H1 (cell line): ENCODE results near the gene RBBP8. TPM values are rescaled to one million over a fixed set of nuclear protein-coding genes. Genes with fewer than 3 reads are reported as not detected.

Source experiments
- CTCF ChIA-PET: fragments of 300-600 bp; sonication (Branson Sonifier 250); formaldehyde crosslinking; loops from one replicate; lab custom pipeline; 2021; ENCODE audit not compliant: partially characterized antibody; lab: Charles Lee
- POLR2A ChIA-PET: fragments of 300-600 bp; sonication (Branson Sonifier 250); formaldehyde crosslinking; loops from one replicate; lab custom pipeline; 2021; ENCODE audit warnings: inconsistent platforms; ENCODE audit not compliant: partially characterized antibody; lab: Charles Lee
- DNase-seq, 2 experiments: peaks; one replicate each; pipeline versions ENCODE4 v3.0.0 to v3.0.0-alpha.2; 2010 to 2022; ENCODE audit warnings: low spot score in 2 of 2, low read depth in 1 of 2, mixed read lengths in 1 of 2
- FAIRE-seq: peaks from 2 replicates; lab custom pipeline; 2011; peaks lifted over from hg19 to GRCh38; lab: Jason Lieb, UNC
- H2AFZ ChIP-seq: 2 replicates; pipeline ENCODE4 v1.8.1; 2012; ENCODE audit warnings: low read length, inconsistent platforms
- H2AK5ac ChIP-seq: 2 replicates; pipeline ENCODE4 v1.6.1; 2013; ENCODE audit warnings: low read depth, low read length
- H2BK120ac ChIP-seq: replicated peaks from 2 replicates; pipeline ENCODE3; 2013; ENCODE audit warnings: low read depth, low read length, inconsistent platforms
- H2BK12ac ChIP-seq: 2 replicates; pipeline ENCODE4 v1.6.1; 2013; ENCODE audit warnings: low read depth, low read length
- H2BK15ac ChIP-seq: 2 replicates; pipeline ENCODE4 v1.6.1; 2013; ENCODE audit warnings: low read length
- H2BK20ac ChIP-seq: 2 replicates; pipeline ENCODE4 v1.6.1; 2013; ENCODE audit warnings: low read length
- H2BK5ac ChIP-seq: 2 replicates; pipeline ENCODE4 v1.6.1; 2013; ENCODE audit warnings: low read depth, low read length
- H3K14ac ChIP-seq: 2 replicates; pipeline ENCODE4 v1.6.1; 2013; ENCODE audit warnings: inconsistent platforms; ENCODE audit not compliant: insufficient read length
- H3K18ac ChIP-seq: 2 replicates; pipeline ENCODE4 v1.6.1; 2013; ENCODE audit warnings: low read length; ENCODE audit errors: extremely low read depth
- H3K23ac ChIP-seq: 2 replicates; pipeline ENCODE4 v1.6.1; 2013; ENCODE audit warnings: inconsistent platforms; ENCODE audit not compliant: insufficient read length
- H3K23me2 ChIP-seq: 2 replicates; pipeline ENCODE4 v1.6.1; 2013; ENCODE audit warnings: low read depth, low read length
- H3K27ac ChIP-seq: 2 replicates; pipeline ENCODE4 v1.6.1; 2011; ENCODE audit warnings: low read depth, low read length, inconsistent platforms
- H3K27me3 ChIP-seq, 4 experiments: replicated peaks in 1 of 4; 1 replicate in 1 of 4; 2 replicates in 3 of 4; pipeline versions ENCODE4 v1.6.1 to v1.8.1; 2011 to 2013; ENCODE audit warnings: low read length in 3 of 4, mild to moderate bottlenecking in 3 of 4, inconsistent platforms in 2 of 4, mixed read lengths in 2 of 4, moderate library complexity in 1 of 4; ENCODE audit not compliant: control insufficient read depth in 3 of 4, insufficient read depth in 3 of 4; ENCODE audit errors: extremely low read depth in 1 of 4
- H3K36me3 ChIP-seq, 4 experiments: 2 replicates each; pipeline versions ENCODE4 v1.6.1 to v1.8.1; 2011 to 2013; ENCODE audit warnings: mild to moderate bottlenecking in 4 of 4, low read length in 3 of 4, moderate library complexity in 2 of 4, control low read depth in 1 of 4, inconsistent platforms in 1 of 4; ENCODE audit not compliant: insufficient read depth in 4 of 4, control insufficient read depth in 2 of 4
- H3K4ac ChIP-seq: replicated peaks from 2 replicates; pipeline ENCODE3; 2013; ENCODE audit warnings: low read length, low read depth, mixed read lengths, inconsistent platforms; ENCODE audit not compliant: insufficient read length
- H3K4me1 ChIP-seq, 4 experiments: replicated peaks in 1 of 4; 1 replicate in 1 of 4; 2 replicates in 3 of 4; pipeline versions ENCODE4 v1.6.1 to v1.8.1; 2011 to 2013; ENCODE audit warnings: low read length in 3 of 4, inconsistent platforms in 2 of 4, mixed read lengths in 1 of 4; ENCODE audit not compliant: insufficient read depth in 4 of 4, control insufficient read depth in 3 of 4
- H3K4me2 ChIP-seq, 2 experiments: 2 replicates each; pipeline versions ENCODE4 v1.6.1 to v1.8.1; 2011 to 2013; ENCODE audit warnings: low read depth in 2 of 2, low read length in 2 of 2, control low read depth in 1 of 2, inconsistent platforms in 1 of 2, mild to moderate bottlenecking in 1 of 2; ENCODE audit not compliant: insufficient read depth in 1 of 2
- H3K4me3 ChIP-seq, 4 experiments: fragments of 200-600, 300-600 bp in 1 of 4; sonication (generic), shearing (Covaris generic), sonication (Bioruptor Twin) in 1 of 4; 2 replicates each; pipeline versions ENCODE4 v1.5.1 to v1.8.1; 2011 to 2016; ENCODE audit warnings: low read length in 4 of 4, low read depth in 3 of 4, control low read depth in 2 of 4, inconsistent platforms in 2 of 4, mild to moderate bottlenecking in 2 of 4, mixed read lengths in 1 of 4, moderate library complexity in 1 of 4; ENCODE audit not compliant: insufficient read depth in 2 of 4; ENCODE audit errors: extremely low read depth in 1 of 4
- H3K56ac ChIP-seq: replicated peaks from 2 replicates; pipeline ENCODE3; 2013; ENCODE audit warnings: low read depth, mild to moderate bottlenecking, mixed read lengths, low read length, inconsistent platforms; ENCODE audit not compliant: insufficient read length
- H3K79me1 ChIP-seq: 2 replicates; pipeline ENCODE4 v1.6.1; 2013; ENCODE audit warnings: low read depth, low read length, control low read depth
- H3K79me2 ChIP-seq, 2 experiments: 2 replicates each; pipeline versions ENCODE4 v1.6.1 to v1.8.1; 2012 to 2013; ENCODE audit warnings: low read length in 2 of 2, mild to moderate bottlenecking in 2 of 2, inconsistent platforms in 1 of 2; ENCODE audit not compliant: insufficient read depth in 2 of 2, control insufficient read depth in 1 of 2
- H3K9ac ChIP-seq, 4 experiments: replicated peaks in 1 of 4; 1 replicate in 1 of 4; 2 replicates in 3 of 4; pipeline versions ENCODE4 v1.6.1 to v1.8.1; 2011 to 2013; ENCODE audit warnings: low read depth in 3 of 4, low read length in 3 of 4, control low read depth in 2 of 4, mild to moderate bottlenecking in 2 of 4, moderate library complexity in 2 of 4, inconsistent platforms in 1 of 4; ENCODE audit errors: extremely low read depth in 1 of 4
- H3K9me3 ChIP-seq, 2 experiments: 2 replicates each; pipeline versions ENCODE4 v1.6.1 to v1.8.1; 2012 to 2013; ENCODE audit warnings: mild to moderate bottlenecking in 2 of 2, moderate library complexity in 2 of 2, control low read depth in 1 of 2, inconsistent platforms in 1 of 2, low read depth in 1 of 2, low read length in 1 of 2, mixed read lengths in 1 of 2; ENCODE audit not compliant: insufficient read depth in 2 of 2
- H4K20me1 ChIP-seq, 2 experiments: replicated peaks in 1 of 2; 2 replicates each; pipeline versions ENCODE3 to v1.8.1; 2011 to 2013; ENCODE audit warnings: inconsistent platforms in 2 of 2, low read length in 2 of 2, mild to moderate bottlenecking in 1 of 2; ENCODE audit not compliant: insufficient read depth in 2 of 2, control insufficient read depth in 1 of 2
- H4K5ac ChIP-seq: 2 replicates; pipeline ENCODE4 v1.6.1; 2013; ENCODE audit warnings: low read length, low read depth, mixed read lengths, inconsistent platforms; ENCODE audit not compliant: insufficient read length
- H4K8ac ChIP-seq: 2 replicates; pipeline ENCODE4 v1.8.0; 2013; ENCODE audit warnings: mild to moderate bottlenecking, moderate library complexity, low read length, inconsistent platforms; ENCODE audit not compliant: insufficient read depth; ENCODE audit errors: extremely low read depth
- H4K91ac ChIP-seq: replicated peaks from 2 replicates; pipeline ENCODE3; 2013; ENCODE audit warnings: low read length, mixed read lengths, inconsistent platforms; ENCODE audit not compliant: insufficient read length
- EP300 ChIP-seq, 2 experiments: IDR thresholded peaks; 1 replicate in 1 of 2; 2 replicates in 1 of 2; pipeline ENCODE4 v1.6.1; 2011 to 2012; ENCODE audit warnings: low read depth in 2 of 2, low read length in 2 of 2, mild to moderate bottlenecking in 2 of 2, borderline replicate concordance in 1 of 2, inconsistent platforms in 1 of 2, moderate library complexity in 1 of 2
- NRF1 ChIP-seq: IDR thresholded peaks from 2 replicates; pipeline ENCODE4 v1.6.1; 2011; ENCODE audit warnings: mild to moderate bottlenecking, low read depth, low read length, improper control_type of control experiment
- WGBS, 2 experiments: shearing (Covaris generic) in 1 of 2; methylation state at CpG; one replicate each; pipeline versions ENCODE4 v1.1.6 to v1.1.7; 2013 to 2015; ENCODE audit warnings: low lambda C conversion rate in 2 of 2, mixed read lengths in 2 of 2, inconsistent platforms in 1 of 2, low coverage in 1 of 2, missing lambda C conversion rate in 1 of 2; ENCODE audit not compliant: insufficient replicate concordance in 2 of 2, insufficient coverage in 1 of 2, insufficient read length in 1 of 2; ENCODE audit errors: extremely low coverage in 1 of 2, missing lambda C conversion rate in 1 of 2; 5-methylcytosine and 5-hydroxymethylcytosine counted together
- polyA plus RNA-seq, 7 experiments: library from polyadenylated mRNA; depleted of rRNA in 3 of 7; stranded (reverse) in 5 of 7; unstranded in 2 of 7; fragments of >200 nt in 5 of 7; fragments of 200-250 nt in 2 of 7; gene quantifications; 1 replicate in 5 of 7; 2 replicates in 1 of 7; 4 replicates in 1 of 7; pipeline versions ENCODE4 v1.2.1 to v1.2.3, GENCODE V29; 2011 to 2013; ENCODE audit warnings: missing spikeins in 2 of 7, mixed read lengths in 2 of 7
- total RNA-seq: library from RNA; stranded (reverse); fragmentation: NEBNext Ultra II Directional; extraction: Animal tissue kit (Norgen Biotek cat#: 25700); gene quantifications from 2 replicates; pipeline ENCODE4 v1.2.1, GENCODE V29; 2021

Gene RBBP8
- total and polyA plus RNA-seq, 2 of the 8 experiments (the other 6 are each of a cell fraction or from before 2014, with no cell fraction given) = 16.1 to 65.8 TPM

GRCh38 chr18:23066060-23066459 is 132.9 kb downstream of the RBBP8 start:
- ChIA-PET POLR2A (no interaction called here), CTCF (interaction anchor here (1.2 to 1.5 kb wide), 4 partner anchors 9 to 252 kb away, joined by 3 to 4 read pairs (median 4); no protein-coding TSS in a partner anchor)
- Histone ChIP-seq H3K9me3 (0 out of 4 replicates have a peak, but pooled peaks cover 2 to 4% of the 10 kb centered on the region in 2 experiments), H3K23ac (no peak overlapping the region), H2AK5ac (no peak overlapping the region), H2BK12ac (no peak overlapping the region), H3K56ac (no peak overlapping the region), H3K27me3 (no peaks in the 10 kb centered on the region), H3K14ac (no peak overlapping the region), H4K91ac (no peak overlapping the region), H3K36me3 (peaks cover 0 to 2% (median 0%) of the 10 kb centered on the region in 4 experiments; a peak in 2 of 8 replicates), H3K4me1 (peaks cover 0 to 2% (median 0%) of the 10 kb centered on the region in 4 experiments; a peak in 2 of 7 replicates), H2BK5ac (no peak overlapping the region), H2BK15ac (no peak overlapping the region), H3K9ac (no peak overlapping the region), H3K79me1 (no peaks in the 10 kb centered on the region), H3K4ac (no peak overlapping the region), H2AFZ (no peak overlapping the region), H3K4me3 (no peak overlapping the region), H4K20me1 (no peaks in the 10 kb centered on the region), H3K18ac (no peak overlapping the region), H2BK20ac (no peak overlapping the region), H4K8ac (no peak overlapping the region), H3K27ac (no peak overlapping the region), H4K5ac (no peak overlapping the region), H3K23me2 (no peaks in the 10 kb centered on the region), H2BK120ac (no peak overlapping the region), H3K79me2 (no peaks in the 10 kb centered on the region), H3K4me2 (no peak overlapping the region)
- WGBS, 2 experiments = 88% methylated on average over 7 of the region's 7 CpGs; no CpG with 5 or more reads in 1 of the 2 experiments
- FAIRE-seq = no peak
- DNase-seq = no peak
- TF ChIP-seq EP300 (IDR thresholded peaks at IDR 0.05; ENCODE audit: borderline replicate concordance in 1 of 2, low read depth in 2 of 2, low read length in 2 of 2) = no peak
- TF ChIP-seq NRF1 = no peak
